ENCODE results near the gene ARHGAP31.

GRCh38 chr3:119403201-119403600, 109.0 kb downstream of the ARHGAP31 start:
- TF ChIP-seq CTCF (IDR thresholded peaks at IDR 0.05) (no peak), POLR2A (IDR thresholded peaks at IDR 0.05) (no peak), EP300 (IDR thresholded peaks at IDR 0.05) (no peak), POLR2AphosphoS5 (IDR thresholded peaks at IDR 0.05) (no peak)

Measured in gastroesophageal sphincter (tissue), 3 donors.